ENCODE data around the gene PRPF19.

PRPF19 gene

DNA sequence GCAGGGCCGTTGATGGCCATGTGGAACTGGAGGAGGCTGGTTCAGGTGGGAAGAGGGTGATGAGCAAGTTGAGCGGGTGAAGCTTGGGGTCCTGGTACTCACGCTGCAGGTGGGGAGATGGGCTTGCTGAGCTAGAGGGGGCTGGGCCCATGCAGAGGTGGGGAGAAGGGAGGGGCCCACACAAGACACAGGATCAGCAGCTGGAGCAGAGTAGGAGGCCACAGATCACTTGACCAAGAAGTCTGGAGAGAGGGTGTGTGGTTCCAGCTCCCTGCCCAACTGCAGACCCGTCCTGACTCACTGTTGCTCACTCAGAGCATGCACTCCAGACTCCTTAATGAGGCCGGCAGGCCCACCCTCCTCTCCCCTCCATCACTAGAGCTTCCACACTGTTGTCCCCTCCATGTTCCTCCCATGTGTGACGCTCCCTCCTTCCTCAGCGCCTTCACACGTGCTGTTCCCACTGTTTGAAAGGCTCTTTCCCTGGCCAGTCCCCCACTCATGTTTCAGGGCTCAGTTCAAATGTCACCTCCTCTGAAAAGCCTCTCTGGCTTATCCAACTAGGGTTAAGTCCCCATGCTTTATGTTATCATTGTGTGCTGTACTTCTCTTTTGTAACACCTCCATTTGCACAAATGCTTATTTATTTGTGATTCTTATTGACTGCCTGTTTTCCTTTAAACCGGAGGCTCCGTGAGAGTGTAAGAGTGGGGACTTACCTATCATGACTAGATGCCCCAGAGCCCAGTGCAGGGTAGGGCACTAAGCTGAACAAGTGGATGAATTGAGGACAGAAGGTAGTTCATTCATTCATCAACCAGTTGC, 62.1 kb downstream of the PRPF19 start:
- Histone ChIP-seq H3K4me3 (ENCODE audit: low read depth, low read length) (no peak overlapping the region), H3K9me3 (ENCODE audit: severe bottlenecking) (no peaks in the 10 kb centered on the region), H3K27ac (no peak overlapping the region), H3K27me3 (ENCODE audit: insufficient read depth, low read depth, severe bottlenecking) (no peaks in the 10 kb centered on the region), H3K36me3 (peaks cover 8% of the 10 kb centered on the region)
- DNase-seq, result no peak
- TF ChIP-seq, protein P1, sequence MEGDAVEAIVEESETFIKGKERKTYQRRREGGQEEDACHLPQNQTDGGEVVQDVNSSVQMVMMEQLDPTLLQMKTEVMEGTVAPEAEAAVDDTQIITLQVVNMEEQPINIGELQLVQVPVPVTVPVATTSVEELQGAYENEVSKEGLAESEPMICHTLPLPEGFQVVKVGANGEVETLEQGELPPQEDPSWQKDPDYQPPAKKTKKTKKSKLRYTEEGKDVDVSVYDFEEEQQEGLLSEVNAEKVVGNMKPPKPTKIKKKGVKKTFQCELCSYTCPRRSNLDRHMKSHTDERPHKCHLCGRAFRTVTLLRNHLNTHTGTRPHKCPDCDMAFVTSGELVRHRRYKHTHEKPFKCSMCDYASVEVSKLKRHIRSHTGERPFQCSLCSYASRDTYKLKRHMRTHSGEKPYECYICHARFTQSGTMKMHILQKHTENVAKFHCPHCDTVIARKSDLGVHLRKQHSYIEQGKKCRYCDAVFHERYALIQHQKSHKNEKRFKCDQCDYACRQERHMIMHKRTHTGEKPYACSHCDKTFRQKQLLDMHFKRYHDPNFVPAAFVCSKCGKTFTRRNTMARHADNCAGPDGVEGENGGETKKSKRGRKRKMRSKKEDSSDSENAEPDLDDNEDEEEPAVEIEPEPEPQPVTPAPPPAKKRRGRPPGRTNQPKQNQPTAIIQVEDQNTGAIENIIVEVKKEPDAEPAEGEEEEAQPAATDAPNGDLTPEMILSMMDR (IDR thresholded peaks at IDR 0.05; ENCODE audit: low read depth, low read length), result no peak

DNA sequence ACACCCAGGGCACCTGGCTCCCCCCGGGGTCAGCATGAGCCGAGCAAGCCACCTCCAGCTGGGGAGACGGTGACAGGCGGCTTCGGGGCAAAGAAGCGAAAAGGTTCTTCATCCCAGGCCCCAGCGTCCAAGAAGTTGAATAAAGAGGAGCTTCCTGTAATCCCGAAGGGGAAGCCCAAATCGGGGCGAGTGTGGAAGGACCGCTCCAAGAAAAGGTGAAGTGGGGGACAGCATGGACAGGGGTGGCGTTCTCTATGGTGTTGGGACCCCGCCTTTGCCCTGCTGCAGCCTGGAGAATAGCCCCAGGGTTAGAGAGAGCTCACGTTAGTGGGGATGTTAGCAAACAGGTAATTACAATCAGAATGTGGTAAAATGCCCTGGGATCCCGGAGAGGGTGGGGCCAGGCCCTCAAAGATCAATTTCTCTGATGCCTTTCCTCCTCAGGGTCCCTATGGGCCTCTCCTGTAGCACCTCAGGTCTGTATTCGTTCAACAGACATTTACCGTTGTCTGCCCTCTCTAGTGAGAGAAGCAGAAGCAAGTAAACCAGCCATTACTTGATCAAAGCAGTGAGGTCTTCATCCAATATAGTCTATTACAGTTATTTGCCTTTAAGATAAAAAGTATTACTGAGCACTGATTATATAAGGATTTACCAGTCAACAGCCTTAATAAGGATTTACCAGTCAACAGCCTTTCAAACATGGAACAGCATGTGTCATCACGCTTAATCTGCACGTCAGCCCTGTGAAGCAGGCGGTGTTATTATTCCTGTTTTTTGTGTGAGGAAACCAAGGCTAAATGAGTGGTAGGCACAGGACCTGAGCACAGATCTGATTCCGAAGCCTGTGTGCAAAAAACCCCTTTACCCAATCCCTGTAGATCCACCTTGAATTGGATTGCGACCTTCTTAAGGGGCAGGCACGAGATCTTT, 63.5 kb downstream of the PRPF19 start:
- Histone ChIP-seq H3K9me3 (ENCODE audit: severe bottlenecking) (no peaks in the 10 kb centered on the region), H3K27ac (peak overlapping the region; percentile 38), H3K4me3 (ENCODE audit: low read depth, low read length) (peak overlapping the region; percentile 83), H3K36me3 (peaks cover 8% of the 10 kb centered on the region), H3K27me3 (ENCODE audit: insufficient read depth, low read depth, severe bottlenecking) (no peaks in the 10 kb centered on the region)
- TF ChIP-seq, protein P1 (IDR thresholded peaks at IDR 0.05; ENCODE audit: low read depth, low read length), result no peak
- DNase-seq, result no peak

DNA sequence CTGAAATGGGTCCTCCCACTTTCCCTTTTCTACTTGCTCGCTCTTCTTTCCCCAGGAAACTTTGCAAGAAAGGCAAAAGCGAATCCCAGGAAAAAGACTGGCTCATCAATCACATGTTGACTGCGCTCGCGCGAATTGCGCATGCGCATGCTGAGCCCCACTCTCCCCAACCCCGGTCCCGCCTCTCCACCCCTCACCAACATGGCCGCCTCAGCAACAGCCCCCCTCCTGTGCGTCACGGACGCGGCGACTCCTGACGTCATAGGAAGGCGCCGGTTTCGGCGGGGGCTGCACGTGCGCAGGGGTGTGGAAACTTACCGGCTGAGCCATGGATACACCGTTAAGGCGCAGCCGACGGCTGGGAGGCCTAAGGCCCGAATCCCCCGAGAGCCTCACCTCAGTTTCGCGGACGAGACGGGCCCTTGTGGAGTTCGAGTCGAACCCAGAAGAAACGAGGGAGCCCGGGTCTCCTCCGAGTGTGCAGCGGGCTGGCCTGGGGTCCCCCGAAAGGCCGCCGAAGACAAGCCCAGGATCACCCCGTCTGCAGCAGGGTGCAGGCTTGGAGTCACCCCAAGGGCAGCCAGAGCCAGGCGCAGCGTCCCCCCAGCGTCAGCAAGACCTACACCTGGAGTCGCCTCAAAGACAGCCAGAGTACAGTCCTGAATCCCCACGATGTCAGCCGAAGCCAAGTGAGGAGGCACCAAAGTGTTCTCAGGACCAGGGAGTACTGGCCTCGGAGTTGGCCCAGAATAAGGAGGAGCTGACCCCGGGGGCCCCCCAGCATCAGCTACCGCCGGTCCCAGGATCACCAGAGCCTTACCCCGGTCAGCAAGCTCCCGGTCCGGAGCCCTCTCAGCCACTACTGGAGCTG, 64.4 kb downstream of the PRPF19 start, which contains the start of gene CCDC86:
Gene CCDC86, plus strand, starts transcription at position 317 of the 871 bp plus-strand sequence. Its CDS starts 12 bp downstream, at position 329.
- DNase-seq, result peak; percentile 97
- H3K36me3 ChIP-seq, result peaks cover 8% of the 10 kb centered on the region
- peak within 1 kb of the TSS; percentile 83 for H3K4me3 ChIP-seq (ENCODE audit: low read depth, low read length)
- H3K27me3 ChIP-seq (ENCODE audit: insufficient read depth, low read depth, severe bottlenecking), result no peaks in the 10 kb centered on the region
- H3K9me3 ChIP-seq (ENCODE audit: severe bottlenecking), result no peaks in the 10 kb centered on the region
- TF ChIP-seq, protein P1 (IDR thresholded peaks at IDR 0.05; ENCODE audit: low read depth, low read length), result no peak
- peak within 1 kb of the TSS; percentile 66 for H3K27ac ChIP-seq
